ENCODE results near the gene RAB11FIP2.

The RAB11FIP2 gene

GRCh38 chr10:118002581-118002980, 44.2 kb downstream of the RAB11FIP2 start:
- no peaks in the 10 kb centered on the region for H3K79me2 ChIP-seq (ENCODE audit: insufficient read depth, low read length)
- no peak overlapping the region for H3K4me2 ChIP-seq (ENCODE audit: insufficient read depth, low read length)
- no peaks in the 10 kb centered on the region for H3K4me1 ChIP-seq (ENCODE audit: insufficient read depth, low read length)
- H4K20me1 ChIP-seq (ENCODE audit: insufficient read depth, low read length), result no peaks in the 10 kb centered on the region
- no peaks in the 10 kb centered on the region for H3K27me3 ChIP-seq (ENCODE audit: insufficient read depth, low read length, poor library complexity)
- H3K27ac ChIP-seq (ENCODE audit: low read length), result no peak overlapping the region
- H3K4me3 ChIP-seq (ENCODE audit: low read depth in 1 of 2, low read length in 2 of 2), result no peak overlapping the region
- H2AFZ ChIP-seq (ENCODE audit: low read depth, low read length), result no peak overlapping the region
- peak; percentile 74 for ATAC-seq (ENCODE audit: insufficient read depth, low read depth)
- TF ChIP-seq EZH2 (IDR thresholded peaks at IDR 0.05; ENCODE audit: borderline replicate concordance, low read depth, low read length, severe bottlenecking) (no peak), CTCF (IDR thresholded peaks at IDR 0.05; ENCODE audit: borderline replicate concordance, extremely low read depth, low read length, poor library complexity, severe bottlenecking) (no peak)
- H3K36me3 ChIP-seq (ENCODE audit: insufficient read depth, low read length), result peaks cover 27% of the 10 kb centered on the region; the same call in 1 of the 2 replicates
- no peak overlapping the region for H3K9ac ChIP-seq (ENCODE audit: low read depth, low read length)
- H3K9me3 ChIP-seq (ENCODE audit: insufficient read depth, low read length, severe bottlenecking), result no peaks in the 10 kb centered on the region
- DNase-seq, result peak; percentile 18

GRCh38 chr10:117997673-117998072, 49.1 kb downstream of the RAB11FIP2 start:
- Histone ChIP-seq H3K4me3 (ENCODE audit: low read depth in 1 of 2, low read length in 2 of 2) (no peak overlapping the region), H3K79me2 (ENCODE audit: insufficient read depth, low read length) (no peaks in the 10 kb centered on the region), H4K20me1 (ENCODE audit: insufficient read depth, low read length) (no peaks in the 10 kb centered on the region), H3K4me2 (ENCODE audit: insufficient read depth, low read length) (no peak overlapping the region), H3K27ac (ENCODE audit: low read length) (no peak overlapping the region), H3K4me1 (ENCODE audit: insufficient read depth, low read length) (no peaks in the 10 kb centered on the region), H3K9ac (ENCODE audit: low read depth, low read length) (no peak overlapping the region), H3K36me3 (ENCODE audit: insufficient read depth, low read length) (peaks cover 4% of the 10 kb centered on the region; the same call in 1 of the 2 replicates), H3K27me3 (ENCODE audit: insufficient read depth, low read length, poor library complexity) (no peaks in the 10 kb centered on the region), H3K9me3 (ENCODE audit: insufficient read depth, low read length, severe bottlenecking) (no peaks in the 10 kb centered on the region), H2AFZ (ENCODE audit: low read depth, low read length) (no peak overlapping the region)
- no peak for TF ChIP-seq EZH2 (IDR thresholded peaks at IDR 0.05; ENCODE audit: borderline replicate concordance, low read depth, low read length, severe bottlenecking)
- no peak for TF ChIP-seq CTCF (IDR thresholded peaks at IDR 0.05; ENCODE audit: borderline replicate concordance, extremely low read depth, low read length, poor library complexity, severe bottlenecking)
- DNase-seq (no peak), ATAC-seq (ENCODE audit: insufficient read depth, low read depth) (no peak)

DNA sequence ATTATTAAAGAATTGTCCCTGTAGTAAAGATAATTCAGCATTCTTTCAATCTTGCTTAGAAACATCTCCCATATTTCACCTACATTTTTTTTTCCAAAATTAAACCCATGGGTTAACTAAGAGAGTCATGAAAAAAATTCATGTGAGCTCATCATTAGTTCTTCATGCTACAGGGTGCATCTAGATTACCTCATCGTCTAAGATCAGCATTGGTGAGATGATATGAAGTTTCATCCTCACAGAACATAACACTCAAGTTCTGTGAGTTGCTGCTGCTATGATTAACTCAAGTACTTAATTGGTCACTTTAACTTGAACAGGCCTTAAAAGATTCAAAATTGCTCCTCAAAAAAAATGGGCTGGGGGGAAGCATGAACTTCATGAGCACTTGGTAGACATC, 50.0 kb downstream of the RAB11FIP2 start:
- no peak overlapping the region for H3K4me3 ChIP-seq (ENCODE audit: low read depth in 1 of 2, low read length in 2 of 2)
- DNase-seq, result no peak
- no peak overlapping the region for H3K4me2 ChIP-seq (ENCODE audit: insufficient read depth, low read length)
- TF ChIP-seq CTCF (IDR thresholded peaks at IDR 0.05; ENCODE audit: borderline replicate concordance, extremely low read depth, low read length, poor library complexity, severe bottlenecking) (no peak), EZH2 (IDR thresholded peaks at IDR 0.05; ENCODE audit: borderline replicate concordance, low read depth, low read length, severe bottlenecking) (no peak)
- ATAC-seq (ENCODE audit: insufficient read depth, low read depth), result no peak
- no peaks in the 10 kb centered on the region for H4K20me1 ChIP-seq (ENCODE audit: insufficient read depth, low read length)
- no peak overlapping the region for H2AFZ ChIP-seq (ENCODE audit: low read depth, low read length)
- H3K79me2 ChIP-seq (ENCODE audit: insufficient read depth, low read length), result no peaks in the 10 kb centered on the region
- H3K4me1 ChIP-seq (ENCODE audit: insufficient read depth, low read length), result no peaks in the 10 kb centered on the region
- no peak overlapping the region for H3K27ac ChIP-seq (ENCODE audit: low read length)
- H3K9ac ChIP-seq (ENCODE audit: low read depth, low read length), result no peak overlapping the region
- H3K9me3 ChIP-seq (ENCODE audit: insufficient read depth, low read length, severe bottlenecking), result no peaks in the 10 kb centered on the region
- no peaks in the 10 kb centered on the region; the same call in 1 of the 2 replicates for H3K36me3 ChIP-seq (ENCODE audit: insufficient read depth, low read length)
- H3K27me3 ChIP-seq (ENCODE audit: insufficient read depth, low read length, poor library complexity), result no peaks in the 10 kb centered on the region

DNA sequence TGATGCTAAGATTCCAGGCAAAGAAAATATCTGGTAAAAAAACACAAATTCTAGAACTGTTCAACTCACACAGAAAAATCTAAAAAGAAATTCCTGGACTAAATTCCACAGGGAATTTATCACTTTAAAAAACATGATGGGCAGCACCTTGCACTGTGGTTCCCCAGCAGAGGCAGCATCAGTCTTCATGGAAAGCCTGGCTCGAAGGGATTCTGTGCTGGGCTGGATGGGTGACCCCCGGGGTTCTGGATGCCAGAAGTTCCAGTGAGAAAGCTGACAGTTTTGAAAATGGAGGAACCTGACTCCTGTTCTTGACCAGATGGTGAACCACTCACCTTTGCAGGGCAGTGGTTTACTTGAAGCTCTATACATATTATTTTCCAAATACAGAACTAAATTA, 52.0 kb downstream of the RAB11FIP2 start:
- DNase-seq, result no peak
- TF ChIP-seq CTCF (IDR thresholded peaks at IDR 0.05; ENCODE audit: borderline replicate concordance, extremely low read depth, low read length, poor library complexity, severe bottlenecking), result no peak
- no peak for TF ChIP-seq EZH2 (IDR thresholded peaks at IDR 0.05; ENCODE audit: borderline replicate concordance, low read depth, low read length, severe bottlenecking)
- Histone ChIP-seq H3K9me3 (ENCODE audit: insufficient read depth, low read length, severe bottlenecking) (no peaks in the 10 kb centered on the region), H3K4me3 (ENCODE audit: low read depth in 1 of 2, low read length in 2 of 2) (no peak overlapping the region), H3K4me1 (ENCODE audit: insufficient read depth, low read length) (no peaks in the 10 kb centered on the region), H4K20me1 (ENCODE audit: insufficient read depth, low read length) (no peaks in the 10 kb centered on the region), H3K36me3 (ENCODE audit: insufficient read depth, low read length) (no peaks in the 10 kb centered on the region; the same call in 1 of the 2 replicates), H2AFZ (ENCODE audit: low read depth, low read length) (no peak overlapping the region), H3K79me2 (ENCODE audit: insufficient read depth, low read length) (no peaks in the 10 kb centered on the region), H3K4me2 (ENCODE audit: insufficient read depth, low read length) (no peak overlapping the region), H3K27ac (ENCODE audit: low read length) (no peak overlapping the region), H3K27me3 (ENCODE audit: insufficient read depth, low read length, poor library complexity) (no peaks in the 10 kb centered on the region), H3K9ac (ENCODE audit: low read depth, low read length) (no peak overlapping the region)
- no peak for ATAC-seq (ENCODE audit: insufficient read depth, low read depth)

Data from DND-41 (cell line).